HG03520 (cell line): ENCODE data around the gene NDUFAF3.
A peak's percentile ranks its signal among the peaks of the same experiment; 100 is the strongest.

Source experiments
- ATAC-seq: cut with Tn5 transposase; IDR thresholded peaks from one replicate; pipeline ENCODE4 v1.9.1; 2021; ENCODE audit warnings: mild to moderate bottlenecking, moderate library complexity; ENCODE audit not compliant: unreplicated experiment

NDUFAF3 gene, protein sequence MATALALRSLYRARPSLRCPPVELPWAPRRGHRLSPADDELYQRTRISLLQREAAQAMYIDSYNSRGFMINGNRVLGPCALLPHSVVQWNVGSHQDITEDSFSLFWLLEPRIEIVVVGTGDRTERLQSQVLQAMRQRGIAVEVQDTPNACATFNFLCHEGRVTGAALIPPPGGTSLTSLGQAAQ

DNA sequence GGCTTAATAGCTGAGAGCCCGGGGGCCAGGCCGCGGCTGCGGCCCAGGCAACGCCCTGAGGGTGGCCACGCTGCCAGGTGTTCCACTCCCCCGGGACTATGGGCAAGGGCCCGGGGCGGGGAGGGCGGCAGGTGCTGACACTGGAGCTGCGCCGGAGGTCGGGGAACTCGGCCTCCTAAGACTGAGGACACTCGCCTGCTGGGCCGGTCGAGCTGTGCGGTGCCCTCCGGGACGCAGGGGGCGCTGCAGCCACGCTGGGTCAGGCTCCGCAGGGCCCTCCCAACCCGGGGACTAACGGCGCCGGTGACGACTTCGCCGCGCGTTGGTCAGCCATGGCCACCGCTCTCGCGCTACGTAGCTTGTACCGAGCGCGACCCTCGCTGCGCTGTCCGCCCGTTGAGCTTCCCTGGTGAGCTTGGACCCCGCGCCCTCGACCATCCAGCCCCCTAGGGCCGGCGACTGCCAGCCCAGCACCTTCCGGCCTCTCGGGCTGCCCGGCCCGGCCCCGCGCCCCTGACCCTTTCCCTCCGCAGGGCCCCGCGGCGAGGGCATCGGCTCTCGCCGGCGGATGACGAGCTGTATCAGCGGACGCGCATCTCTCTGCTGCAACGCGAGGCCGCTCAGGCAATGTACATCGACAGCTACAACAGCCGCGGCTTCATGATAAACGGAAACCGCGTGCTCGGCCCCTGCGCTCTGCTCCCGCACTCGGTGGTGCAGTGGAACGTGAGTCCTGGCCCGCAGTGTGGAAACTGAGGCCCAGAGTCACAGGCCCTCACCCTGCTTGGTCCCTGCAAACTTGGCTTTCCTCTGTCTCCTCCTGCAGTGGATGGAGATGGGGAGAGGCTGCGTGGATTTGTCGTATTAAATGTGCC lies at the start of gene NDUFAF3:
Gene NDUFAF3, plus strand, starts transcription at position 309 of the 875 bp plus-strand sequence. Its CDS starts 24 bp downstream, at position 333.
- ATAC-seq, result peak; percentile 46

DNA sequence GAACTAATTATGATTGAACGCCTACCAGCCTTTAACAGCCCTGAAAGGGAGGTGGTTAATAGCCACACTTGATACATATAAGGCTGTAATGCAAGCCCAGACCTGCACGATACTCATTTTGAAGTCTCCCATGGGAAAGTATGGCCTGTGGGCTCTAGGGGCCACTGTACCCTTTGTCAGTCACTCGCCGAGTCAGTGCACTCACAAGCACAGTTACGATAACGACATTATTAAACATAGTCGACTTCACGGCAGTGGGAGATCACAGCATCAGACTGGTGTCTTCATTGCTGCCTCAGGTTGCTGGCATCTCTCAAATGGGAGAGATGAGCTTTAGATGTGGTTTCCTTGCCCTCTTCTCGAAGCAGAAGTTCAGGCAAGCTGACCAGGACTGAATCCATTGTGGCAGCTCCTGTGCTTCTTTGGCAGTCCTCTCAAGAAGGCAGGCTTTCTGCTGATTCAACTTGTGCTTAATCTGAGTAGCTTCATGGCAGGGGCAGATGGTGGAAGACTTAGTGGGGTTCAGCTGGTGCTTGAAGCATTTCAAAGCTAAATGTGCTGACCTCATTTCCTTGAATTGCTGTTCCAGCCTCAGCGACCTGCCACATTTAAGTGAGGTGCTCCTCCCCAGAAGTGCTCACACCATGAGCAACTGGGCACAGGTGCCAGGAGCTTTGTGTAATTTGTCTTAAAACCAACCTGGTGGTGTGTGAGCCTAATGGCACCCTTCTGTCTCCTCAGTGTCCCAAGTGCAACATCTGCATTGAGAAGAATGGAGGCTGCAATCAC lies 47.7 kb upstream of the NDUFAF3 start:
- no peak for ATAC-seq

DNA sequence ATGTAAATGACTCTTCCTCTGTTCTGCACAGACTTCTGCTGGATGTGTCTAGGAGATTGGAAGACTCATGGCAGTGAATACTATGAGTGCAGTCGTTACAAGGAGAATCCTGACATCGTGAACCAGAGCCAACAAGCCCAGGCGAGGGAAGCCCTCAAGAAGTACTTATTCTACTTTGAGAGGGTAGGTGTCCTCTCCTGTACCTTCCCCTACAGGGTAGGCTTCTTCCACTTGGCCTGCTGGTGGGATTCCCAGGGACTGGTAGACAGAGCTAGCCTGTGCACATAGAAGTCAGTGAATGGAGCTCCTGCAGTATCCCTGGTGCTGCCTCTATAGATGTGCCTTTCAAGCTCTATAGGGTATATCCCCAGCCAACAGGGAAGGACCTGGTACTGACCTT lies 42.5 kb upstream of the NDUFAF3 start:
- ATAC-seq, result no peak

DNA sequence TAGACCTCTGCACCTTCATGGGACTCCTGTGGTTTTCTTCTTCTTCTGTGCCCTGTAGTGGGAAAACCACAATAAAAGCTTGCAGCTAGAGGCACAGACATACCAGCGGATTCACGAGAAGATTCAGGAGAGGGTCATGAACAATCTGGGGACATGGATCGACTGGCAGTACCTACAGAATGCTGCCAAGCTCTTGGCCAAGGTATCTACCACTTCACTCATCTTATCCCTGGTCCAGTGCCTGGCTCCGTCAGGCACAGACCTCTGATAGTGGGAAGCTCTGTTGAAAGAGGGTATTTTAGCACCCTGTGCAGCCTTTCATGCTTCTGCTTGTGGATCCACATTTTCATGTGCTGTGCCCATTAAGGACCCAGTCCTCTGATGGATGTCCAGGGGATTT lies 41.6 kb upstream of the NDUFAF3 start:
- no peak for ATAC-seq

DNA sequence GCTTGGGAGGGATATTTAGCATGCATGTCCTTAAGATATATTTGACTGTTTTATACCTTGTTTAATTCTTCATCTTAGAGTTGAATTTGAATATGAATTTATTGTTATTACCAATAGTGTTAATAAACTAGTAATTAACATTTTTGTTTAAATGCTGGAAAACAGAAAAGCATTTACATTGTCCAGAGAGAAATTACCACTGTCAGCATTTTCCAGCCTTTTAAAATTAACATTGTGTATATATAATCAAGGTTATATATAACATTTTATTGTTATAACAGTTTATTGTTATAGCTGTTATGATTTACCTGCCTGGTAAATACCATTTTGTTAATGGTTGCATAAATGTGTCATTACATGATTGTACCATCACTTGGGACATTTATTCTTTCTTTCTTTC lies 39.9 kb upstream of the NDUFAF3 start:
- no peak for ATAC-seq

DNA sequence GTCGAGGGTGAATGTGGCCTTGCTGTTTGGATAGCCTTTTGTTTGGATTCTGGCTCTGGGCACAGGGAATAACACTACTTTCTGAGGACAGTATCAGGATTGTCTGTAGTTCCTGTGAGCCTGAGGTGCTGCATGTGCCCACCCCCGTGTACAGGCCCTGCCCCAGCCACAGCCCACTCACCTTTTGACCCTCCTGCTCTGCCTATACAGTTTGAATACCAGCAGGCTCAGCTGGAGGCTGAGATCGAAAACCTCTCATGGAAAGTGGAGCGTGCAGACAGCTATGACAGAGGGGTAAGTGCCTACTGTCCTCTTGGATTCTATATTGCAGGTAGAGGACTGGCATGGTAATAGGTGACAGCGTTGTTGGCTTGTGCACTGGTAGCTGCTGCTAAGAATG lies 39.2 kb upstream of the NDUFAF3 start:
- no peak for ATAC-seq

DNA sequence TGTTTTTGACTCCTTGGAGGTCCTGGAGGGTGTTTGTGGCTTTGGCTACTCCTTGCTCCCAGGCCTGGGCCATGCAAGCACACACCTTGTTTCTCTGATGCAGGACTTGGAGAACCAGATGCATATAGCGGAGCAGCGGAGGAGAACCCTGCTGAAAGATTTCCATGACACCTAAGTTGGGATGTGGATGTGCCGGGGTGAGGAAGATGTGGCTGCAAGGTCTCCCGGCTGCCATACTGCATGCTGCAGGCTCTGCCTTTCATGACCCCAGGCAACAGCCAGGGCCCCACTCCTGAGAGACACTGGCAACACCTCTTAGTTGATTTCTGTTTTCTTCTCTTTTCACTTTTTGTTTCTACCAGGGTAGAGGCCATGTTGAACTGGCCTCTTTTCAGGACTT lies 38.8 kb upstream of the NDUFAF3 start:
- no peak for ATAC-seq

DNA sequence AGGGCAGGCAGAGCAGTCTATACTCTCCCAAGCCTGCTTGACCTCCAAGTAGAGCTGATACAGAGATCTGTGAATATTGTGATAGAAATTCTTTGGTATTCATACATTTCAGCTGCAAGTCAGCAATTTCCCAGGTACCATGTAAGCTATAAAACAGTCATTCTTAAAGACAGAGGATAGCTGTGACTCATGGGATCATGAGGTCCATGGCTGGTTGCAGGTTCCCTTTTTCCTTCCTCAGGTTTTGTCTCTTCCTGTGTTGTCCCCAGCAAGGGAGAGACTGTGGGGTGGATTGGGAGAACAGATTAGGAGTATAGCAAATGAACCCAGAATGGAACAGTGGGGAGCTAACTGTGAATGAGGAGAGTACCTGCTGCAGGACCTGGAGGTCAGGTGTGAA lies 37.3 kb upstream of the NDUFAF3 start:
- ATAC-seq, result no peak

DNA sequence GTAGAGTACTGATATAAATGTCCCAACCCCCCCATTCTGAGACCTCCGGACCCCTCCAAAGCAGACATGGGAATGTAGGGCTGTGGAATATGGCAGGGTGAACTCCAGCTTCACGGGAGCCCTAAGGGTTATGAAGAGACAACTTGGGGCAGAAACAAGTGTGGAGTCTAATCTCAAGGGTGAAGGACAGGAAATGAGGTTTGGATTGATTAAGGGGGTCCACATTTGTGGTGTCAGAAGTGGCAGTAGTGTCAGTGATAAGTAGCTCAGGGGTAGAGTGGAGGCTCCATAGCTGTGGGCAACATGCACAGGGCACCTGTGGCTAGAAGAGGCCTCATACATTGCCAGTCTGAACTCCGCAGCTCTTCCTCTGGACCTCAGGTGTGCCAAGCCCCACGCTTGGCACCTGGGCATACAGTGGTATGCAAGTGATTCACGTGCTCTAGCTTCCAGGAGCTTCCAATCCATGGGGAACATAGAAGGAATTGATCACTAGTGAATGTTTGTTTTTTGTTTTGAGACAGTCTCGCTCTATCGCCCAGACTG lies 36.0 kb upstream of the NDUFAF3 start:
- ATAC-seq, result no peak

DNA sequence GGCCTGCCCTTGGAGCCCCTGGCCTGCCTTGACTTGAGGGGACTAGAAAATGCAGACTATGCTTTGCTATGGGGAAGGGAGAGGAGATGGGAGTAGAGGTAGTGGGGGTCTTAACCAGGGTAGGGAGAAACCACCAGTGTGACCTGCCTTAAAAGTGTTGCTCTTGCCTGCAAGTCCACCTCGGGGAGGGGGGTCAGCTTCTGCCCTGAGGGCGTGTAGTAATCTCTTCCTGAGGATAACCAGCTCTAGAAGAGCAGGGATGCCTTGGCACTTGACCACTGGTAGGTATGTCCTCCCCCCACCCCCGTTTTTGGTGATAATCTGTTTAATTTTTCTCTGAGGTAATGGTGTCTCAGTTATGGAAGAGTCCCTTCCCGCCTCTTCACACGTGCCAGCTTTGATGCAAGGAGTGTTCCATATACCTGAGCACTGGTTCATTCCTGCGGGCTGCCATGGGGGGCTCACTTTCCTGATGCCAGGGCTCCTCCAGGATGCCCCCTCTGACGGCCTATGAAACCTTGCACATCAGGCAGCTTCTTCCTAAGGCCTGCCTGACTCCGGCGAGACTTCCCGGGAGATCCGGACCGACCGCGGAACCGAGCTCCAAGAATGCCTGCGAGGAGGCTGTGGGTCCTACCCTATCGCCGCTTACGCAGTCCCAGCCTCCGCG lies 32.7 kb upstream of the NDUFAF3 start:
- ATAC-seq, result no peak

DNA sequence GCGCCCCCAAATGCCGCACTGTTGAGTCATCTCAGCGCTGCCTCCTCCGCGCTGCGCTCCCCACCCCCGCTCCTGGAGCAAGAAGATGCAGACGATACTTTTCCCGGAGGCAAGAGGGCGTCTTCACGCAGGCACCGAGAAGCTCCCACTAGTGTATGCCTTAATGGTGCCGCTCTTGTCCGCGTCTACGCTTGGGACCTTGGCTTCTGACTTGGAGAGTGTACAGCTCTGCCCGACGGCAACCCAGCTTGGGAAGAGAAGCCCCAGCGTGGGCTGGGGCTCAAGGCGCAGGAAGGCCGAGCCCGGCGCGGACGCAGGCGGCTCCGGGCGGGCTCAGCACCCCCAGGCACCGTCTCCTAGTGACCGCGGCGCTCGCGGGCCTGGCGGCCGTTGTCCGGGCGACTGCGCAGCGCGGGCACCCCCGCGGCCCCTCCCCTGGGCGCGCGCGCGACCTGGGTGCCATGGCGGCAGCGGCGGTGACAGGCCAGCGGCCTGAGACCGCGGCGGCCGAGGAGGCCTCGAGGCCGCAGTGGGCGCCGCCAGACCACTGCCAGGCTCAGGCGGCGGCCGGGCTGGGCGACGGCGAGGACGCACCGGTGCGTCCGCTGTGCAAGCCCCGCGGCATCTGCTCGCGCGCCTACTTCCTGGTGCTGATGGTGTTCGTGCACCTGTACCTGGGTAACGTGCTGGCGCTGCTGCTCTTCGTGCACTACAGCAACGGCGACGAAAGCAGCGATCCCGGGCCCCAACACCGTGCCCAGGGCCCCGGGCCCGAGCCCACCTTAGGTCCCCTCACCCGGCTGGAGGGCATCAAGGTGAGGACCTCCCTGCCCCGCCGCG lies 31.9 kb upstream of the NDUFAF3 start, which contains the start of gene P4HTM:
Gene P4HTM, plus strand, starts transcription at position 446 of the 840 bp plus-strand sequence. Its CDS starts 16 bp downstream, at position 462.
- ATAC-seq, result peak; percentile 42

DNA sequence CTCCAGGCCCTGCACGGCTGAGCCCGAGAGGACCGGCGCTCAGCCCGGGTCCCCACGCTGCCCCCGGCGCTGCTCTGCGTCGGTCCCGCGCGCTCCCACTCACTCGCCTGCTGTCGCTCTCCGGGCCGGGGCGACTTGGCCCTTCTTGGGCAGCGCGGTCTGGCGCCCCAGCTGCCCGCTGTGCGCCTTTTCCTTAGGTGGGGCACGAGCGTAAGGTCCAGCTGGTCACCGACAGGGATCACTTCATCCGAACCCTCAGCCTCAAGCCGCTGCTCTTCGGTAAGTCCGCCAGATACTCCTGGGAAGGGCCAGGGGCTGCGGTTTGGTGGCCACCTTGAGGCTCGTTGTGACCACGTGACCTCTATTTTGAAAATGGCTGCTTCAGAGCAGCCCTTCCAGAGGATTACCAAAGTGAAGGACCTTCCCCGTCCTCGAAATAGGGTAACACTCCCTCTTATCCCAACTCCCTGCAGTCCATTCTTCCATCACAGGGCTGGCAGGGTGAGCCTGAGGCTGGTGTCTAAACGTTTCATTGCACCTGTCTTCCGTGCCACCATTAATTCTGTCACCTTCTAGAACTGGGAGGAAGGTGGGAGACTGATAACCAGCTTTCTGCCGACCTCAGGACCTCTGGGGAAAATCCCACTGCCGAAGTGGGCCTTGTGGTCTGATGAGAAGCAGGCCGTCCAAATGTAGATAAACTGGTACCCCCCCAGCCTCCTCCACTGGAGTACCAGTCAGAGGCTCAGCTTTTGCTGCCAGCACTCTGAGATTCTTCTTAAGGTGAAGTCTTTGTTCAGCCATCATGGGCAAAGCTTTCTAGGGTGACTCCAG lies 31.1 kb upstream of the NDUFAF3 start:
- ATAC-seq, result peak; percentile 15

DNA sequence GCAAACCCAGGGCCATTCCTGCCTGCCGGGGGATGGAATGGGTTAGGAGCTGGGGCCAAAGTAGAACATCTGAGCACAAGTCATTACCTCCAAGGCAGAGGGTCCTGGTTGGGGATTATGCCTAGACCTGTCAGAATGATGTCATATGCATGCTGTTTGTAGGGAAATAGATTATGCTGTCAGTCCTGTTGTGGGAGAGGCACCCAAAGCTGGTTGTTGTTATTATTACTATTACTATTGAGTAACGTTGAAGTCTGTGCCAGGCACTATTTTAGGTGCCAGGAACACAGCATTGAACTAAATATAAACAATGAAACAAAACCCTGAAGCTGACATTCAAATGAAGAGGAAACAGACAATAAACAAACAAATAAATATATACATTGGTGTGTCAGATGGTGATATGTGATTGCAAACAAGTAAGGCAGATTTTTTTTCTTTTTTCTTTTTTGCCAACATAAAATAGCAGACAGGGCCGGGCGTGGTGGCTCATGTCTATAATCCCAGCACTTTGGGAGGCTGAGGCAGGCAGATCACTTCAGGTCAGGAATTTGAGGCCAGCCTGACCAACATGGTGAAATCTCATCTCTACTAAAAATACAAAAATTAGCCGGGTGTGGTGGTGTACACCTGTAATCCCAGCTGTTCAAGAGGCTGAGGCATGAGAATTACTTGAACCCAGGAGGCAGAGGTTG lies 29.9 kb upstream of the NDUFAF3 start:
- ATAC-seq, result no peak

DNA sequence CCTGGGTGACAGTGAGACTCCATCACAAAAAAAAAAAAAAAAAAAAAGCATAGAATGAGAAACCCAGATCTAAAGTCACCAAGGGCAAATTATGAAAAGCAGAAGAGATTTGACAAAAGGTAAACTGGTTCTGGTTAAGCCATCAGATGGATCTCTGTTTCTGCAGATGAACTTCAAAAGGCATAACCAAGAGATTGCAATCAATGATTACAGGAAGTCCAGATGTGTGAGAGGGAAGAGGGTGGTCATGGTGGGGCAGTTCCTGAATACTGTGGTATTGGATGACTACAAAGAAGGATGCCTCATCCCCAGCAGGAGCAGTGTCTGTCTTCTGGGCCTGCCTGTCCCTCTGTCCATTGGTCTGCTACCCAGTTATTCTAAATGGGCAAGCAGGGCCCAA lies 28.1 kb upstream of the NDUFAF3 start:
- no peak for ATAC-seq

DNA sequence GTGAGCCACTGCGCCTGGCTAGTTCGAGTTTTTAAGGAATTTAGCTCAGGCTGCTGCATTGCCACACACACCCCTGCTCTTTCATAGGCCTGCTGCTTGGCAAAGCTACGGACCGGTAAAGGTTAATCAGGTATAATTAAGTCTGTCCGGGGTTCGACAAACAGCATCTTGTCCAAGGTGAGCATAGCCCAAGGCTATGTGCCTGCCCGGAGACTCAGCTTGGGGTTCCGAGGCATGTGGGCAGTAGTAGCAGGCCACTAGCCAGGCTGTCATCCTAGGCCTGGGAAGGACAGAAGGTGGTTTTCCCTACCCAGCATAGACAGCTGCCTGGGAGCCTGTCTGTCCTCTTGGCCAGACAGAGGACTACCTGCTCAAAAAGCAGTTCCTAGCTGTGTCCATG lies 25.3 kb upstream of the NDUFAF3 start:
- no peak for ATAC-seq

DNA sequence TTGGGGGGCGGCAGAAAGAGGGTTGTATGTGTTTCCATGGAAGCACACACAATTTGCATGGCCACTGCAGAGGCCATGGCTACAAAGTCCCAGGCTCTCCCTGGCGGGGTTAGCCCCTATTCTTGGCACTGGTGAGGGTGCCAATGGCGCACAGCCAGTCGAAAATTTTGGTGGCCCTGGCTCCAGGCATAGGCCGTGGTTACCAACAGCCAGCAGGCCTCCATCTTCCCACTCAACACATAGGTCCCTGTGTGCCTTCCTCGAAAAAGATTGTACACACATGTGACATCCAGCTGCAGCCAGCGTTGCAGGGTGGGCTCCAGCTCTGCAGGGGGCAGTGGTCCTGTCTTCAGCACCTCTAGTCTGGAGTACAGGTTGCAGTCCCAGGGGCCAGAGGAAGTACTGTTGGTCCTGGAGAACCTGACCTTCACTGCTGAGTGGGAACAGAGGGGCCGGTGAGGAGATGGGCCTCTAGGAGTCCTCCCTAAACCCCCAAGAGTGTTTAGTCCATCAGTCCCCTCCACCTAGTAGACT lies 24.8 kb upstream of the NDUFAF3 start:
- ATAC-seq, result no peak

DNA sequence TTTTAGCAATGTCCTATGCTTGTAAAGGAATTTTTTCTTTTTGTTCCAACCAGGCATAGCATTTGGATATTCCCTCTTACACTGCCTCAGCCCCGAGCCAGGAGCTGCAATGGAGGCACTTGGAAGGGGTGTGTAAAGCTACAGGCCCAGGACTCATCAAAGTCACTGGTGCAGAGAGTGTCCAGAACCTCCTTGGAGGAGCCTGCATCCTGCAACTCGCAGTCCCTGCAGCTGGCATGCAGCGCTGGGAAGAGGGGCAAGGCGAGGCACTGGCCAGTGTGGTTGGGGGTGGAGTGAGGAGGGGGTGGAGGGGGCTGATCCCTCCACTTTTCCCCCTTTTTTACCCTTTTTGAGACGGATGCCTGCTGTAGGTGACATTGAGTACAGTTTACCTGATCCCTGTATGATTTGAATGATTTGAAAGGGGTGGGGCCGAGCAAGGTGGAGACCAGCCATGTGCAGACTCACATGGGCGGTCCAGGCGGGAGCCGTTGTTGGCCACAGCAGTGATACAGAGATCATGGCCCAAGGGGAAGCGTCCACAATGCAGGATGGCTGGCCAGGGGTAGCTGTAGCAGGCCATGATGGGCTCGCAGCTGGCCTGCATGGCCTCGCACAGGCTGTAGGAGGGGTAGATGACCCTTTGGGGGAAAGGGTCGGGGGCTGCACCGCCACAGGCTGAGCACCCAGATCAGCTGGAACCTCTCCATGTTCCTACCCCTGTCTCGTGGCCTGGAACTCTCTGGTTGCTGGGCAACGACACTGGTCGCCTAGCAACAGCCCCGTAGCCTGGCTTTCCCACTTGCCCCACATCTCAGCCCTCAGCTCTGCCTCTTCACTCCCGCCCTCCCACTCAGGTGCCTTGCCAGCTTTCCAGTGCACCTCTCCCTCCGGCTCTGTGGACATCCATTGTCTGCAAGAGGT lies 23.9 kb upstream of the NDUFAF3 start:
- ATAC-seq, result no peak
